Activated CD8-positive, alpha-beta memory T cell treated with anti-CD3 and anti-CD28 coated beads, Interleukin-2, amount 50 U/mL, for 1 hour (primary cell): ENCODE measurements around the gene AGAP1.

ENCODE experiments used
- DNase-seq: peaks from one replicate; pipeline ENCODE4 v3.0.0-alpha.2; 2020; ENCODE audit errors: extremely low read depth

Gene AGAP1

DNA sequence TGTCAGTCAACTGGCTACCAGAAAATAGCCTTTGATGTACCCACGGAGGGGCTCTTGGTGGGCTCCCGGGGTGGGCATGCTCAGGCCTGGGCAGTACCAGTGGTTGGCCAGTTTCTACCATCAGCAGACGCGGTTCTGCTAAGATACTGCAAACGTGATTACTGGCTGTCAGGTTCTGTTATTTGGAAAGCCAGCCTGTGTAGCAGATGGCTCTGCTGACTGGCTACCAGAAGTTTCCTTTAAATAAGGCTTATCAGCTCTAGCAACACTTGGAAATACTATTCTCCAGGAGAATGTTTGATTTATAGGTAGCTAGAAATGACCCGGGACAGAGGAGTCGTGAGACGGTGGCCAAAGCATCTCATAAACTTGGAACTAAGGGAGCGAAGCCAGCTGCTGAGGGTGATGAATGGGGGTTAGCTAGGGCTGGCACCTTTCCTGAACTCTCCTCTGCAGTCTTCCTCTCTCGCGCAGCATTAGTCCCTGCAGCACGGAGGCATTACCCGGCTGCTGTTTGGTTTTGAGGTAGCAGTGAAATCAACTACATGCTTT, 171.9 kb downstream of the AGAP1 start:
- DNase-seq, result no peak

GRCh38 chr2:235666213-235666781, 172.5 kb downstream of the AGAP1 start:
- no peak for DNase-seq

GRCh38 chr2:235668782-235669181, 174.9 kb downstream of the AGAP1 start:
- no peak for DNase-seq

- DNase-seq, result no peak
These were observed 175.5 kb downstream of the AGAP1 start for GRCh38 chr2:235669269-235669831.

- no peak for DNase-seq
These were observed 176.4 kb downstream of the AGAP1 start for GRCh38 chr2:235669983-235670962.

GRCh38 chr2:235670974-235671787, 177.3 kb downstream of the AGAP1 start:
- DNase-seq, result no peak

- DNase-seq, result no peak
These were observed 178.9 kb downstream of the AGAP1 start for GRCh38 chr2:235672720-235673119.

DNA sequence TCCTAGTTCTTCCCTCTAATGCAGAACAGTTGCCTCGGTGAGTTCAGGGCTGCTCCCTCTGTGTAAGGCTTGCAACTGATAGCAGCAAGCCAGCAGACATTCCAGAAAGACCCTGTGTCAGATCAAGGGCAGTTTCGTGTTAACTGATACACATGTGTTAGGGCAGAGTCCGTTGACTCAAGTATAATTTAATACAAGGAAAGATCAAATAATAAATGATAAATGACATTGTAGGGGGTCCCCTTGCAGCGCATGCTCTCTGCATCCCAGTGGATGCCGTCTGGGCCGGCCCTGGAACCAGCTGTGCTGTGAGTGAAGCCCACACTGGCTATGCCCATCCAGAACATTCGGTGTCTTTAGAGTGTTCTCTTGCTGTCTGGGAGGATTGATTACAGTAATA, 180.3 kb downstream of the AGAP1 start:
- DNase-seq, result no peak

- DNase-seq, result no peak
These were observed 181.0 kb downstream of the AGAP1 start for GRCh38 chr2:235674812-235675211.

GRCh38 chr2:235675678-235676535, 182.1 kb downstream of the AGAP1 start:
- no peak for DNase-seq

DNA sequence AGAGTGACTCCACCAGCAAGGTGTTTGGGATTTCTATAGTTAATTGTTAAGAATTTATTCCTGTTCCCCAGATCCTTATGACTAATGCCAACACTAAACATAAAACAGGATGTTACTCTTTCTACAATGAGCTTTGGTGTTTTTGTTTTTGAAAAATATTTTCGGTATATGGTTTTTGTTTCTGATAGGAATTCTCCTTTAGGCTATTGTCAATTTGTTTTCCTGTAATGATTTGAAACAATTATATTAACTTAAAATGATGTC, 182.6 kb downstream of the AGAP1 start:
- DNase-seq, result no peak

- DNase-seq, result no peak
These were observed 183.5 kb downstream of the AGAP1 start for GRCh38 chr2:235677276-235677788.

GRCh38 chr2:235677937-235678336, 184.1 kb downstream of the AGAP1 start:
- DNase-seq, result no peak

- DNase-seq, result no peak
These were observed 184.9 kb downstream of the AGAP1 start for GRCh38 chr2:235678712-235679111.

DNA sequence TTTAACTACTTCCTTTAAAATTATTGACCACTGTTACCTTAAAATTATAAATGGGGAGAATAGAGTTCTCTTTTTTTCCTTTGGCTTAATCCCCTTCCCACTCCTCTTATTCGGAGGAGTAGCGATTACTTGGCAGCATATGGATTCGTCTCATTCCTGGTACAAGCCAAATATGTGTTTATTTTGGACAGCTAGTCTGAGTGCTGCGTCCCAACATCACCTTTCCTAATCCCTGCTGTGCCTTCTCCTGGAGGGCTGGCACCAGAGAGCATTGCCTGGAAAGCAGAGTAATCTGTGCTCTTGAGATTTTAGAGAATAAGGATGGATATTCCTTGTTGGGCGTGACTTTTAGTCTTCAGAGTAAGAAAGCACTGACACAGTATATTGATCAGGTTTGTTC, 185.6 kb downstream of the AGAP1 start:
- DNase-seq, result no peak

DNA sequence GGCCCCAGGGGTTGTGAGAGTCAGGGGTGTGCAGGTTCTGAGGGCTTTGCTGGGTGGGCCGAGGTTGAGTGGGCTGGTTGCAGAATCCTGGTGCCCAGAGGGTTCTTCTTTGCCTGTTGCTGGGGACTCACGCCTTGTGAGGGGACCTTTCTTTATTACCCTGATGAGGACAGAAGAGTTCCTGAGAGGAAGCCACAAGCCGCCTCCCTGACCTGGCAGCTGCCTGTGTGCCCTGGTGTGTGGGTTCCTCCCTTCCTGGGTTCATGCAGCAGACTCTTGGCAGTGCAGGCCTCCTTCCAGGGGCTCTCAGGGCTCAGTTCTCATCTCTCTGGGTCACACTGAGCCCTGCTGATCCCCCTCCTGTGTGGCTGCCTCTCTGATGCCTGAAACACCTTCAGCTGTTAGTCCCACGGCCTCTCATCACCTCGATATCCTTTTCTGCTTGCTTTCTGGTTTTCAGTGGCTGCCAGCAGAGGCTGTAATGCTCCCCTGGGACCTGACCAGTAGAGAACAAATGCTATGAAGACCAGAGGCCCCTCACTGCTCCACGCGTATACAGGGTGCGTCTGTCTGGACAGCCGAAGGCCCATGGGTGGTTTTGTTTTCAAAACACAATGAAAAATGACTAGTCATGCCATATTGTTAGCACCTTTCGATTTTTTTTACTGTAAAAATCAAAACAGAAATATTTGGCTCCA, 191.3 kb downstream of the AGAP1 start:
- DNase-seq, result no peak

DNA sequence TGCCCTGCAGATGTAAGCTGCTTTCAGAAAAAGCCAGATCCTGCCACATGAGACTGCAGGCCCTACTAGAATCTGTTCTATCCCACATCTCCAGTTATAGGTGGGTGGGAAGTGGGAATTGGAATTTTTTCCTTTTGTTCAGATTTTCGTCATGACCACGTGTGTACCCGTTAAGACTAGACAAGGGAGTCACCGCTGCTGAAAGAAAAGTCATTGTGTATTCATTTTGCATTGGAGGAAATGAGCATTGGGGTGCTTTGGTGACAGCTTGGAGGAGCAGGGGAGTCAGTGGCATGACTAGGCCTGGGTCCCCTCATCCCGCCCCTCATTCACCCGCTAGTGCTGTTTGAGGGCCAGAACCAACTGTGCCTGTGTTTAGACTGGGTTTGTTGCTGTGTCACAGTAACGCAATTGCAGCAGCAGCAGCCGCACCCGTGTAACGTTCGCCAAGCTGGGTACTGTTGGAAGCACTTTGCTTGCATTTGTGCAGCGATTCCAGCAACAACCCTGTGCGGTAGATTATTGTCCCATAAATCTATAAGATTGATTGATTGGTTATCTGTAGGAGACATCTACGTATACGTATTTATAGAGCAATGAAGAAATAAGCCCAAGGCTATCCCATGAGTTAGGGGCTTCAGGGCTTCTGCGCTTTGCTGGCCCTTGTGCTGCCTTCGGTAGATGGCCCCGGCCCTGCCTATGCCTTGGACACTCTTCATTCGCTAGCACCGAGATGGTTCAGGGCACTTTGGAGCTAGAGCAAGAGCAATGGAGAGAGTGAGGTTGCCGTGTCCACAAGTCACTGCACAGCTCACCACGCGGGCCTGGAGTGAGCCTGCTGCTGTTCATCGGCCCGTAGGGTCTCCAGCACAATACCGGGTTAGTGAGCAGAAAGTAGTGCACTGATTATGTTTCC, 194.9 kb downstream of the AGAP1 start:
- no peak for DNase-seq

- DNase-seq, result no peak
These were observed 195.6 kb downstream of the AGAP1 start for GRCh38 chr2:235689427-235689853.
